ENCODE measurements around the gene ARHGEF11.
"Not testable (repeated sequence)": the region's sequence is repeated elsewhere in the genome, so short reads cannot be mapped to it uniquely, and the experiment has no call there.

The ARHGEF11 gene

GRCh38 chr1:156926695-156927094 is 118.8 kb downstream of the ARHGEF11 start:
- not testable (repeated sequence) for DNase-seq

- DNase-seq: peak; percentile 62 to 73
These were observed 119.4 kb downstream of the ARHGEF11 start for GRCh38 chr1:156926175-156926574.

- no peak for DNase-seq
These were observed 120.2 kb downstream of the ARHGEF11 start for GRCh38 chr1:156925154-156926010.

GRCh38 chr1:156924478-156925153 is 120.9 kb downstream of the ARHGEF11 start:
- no peak for DNase-seq

- no peak for DNase-seq
These were observed 121.7 kb downstream of the ARHGEF11 start for GRCh38 chr1:156923670-156924477.

- DNase-seq: no peak
These were observed 122.4 kb downstream of the ARHGEF11 start for GRCh38 chr1:156922986-156923669.

GRCh38 chr1:156921053-156921529 is 124.5 kb downstream of the ARHGEF11 start:
- DNase-seq: no peak

- DNase-seq: peak; percentile 89
These were observed 125.1 kb downstream of the ARHGEF11 start, which contains the start of gene LRRC71 for GRCh38 chr1:156920233-156921052. Gene LRRC71, plus strand, starts transcription at chr1:156920632. Its CDS starts 172 bp downstream, at chr1:156920804.

GRCh38 chr1:156914440-156914856 is 131.1 kb downstream of the ARHGEF11 start:
- no peak for DNase-seq

GRCh38 chr1:156913809-156914387 is 131.6 kb downstream of the ARHGEF11 start:
- DNase-seq: no peak

- DNase-seq: no peak
These were observed 132.4 kb downstream of the ARHGEF11 start for GRCh38 chr1:156912861-156913808.

GRCh38 chr1:156912310-156912709 is 133.2 kb downstream of the ARHGEF11 start:
- no peak for DNase-seq

- no peak for DNase-seq
These were observed 133.8 kb downstream of the ARHGEF11 start for GRCh38 chr1:156911577-156912298.

GRCh38 chr1:156910309-156910782 is 135.2 kb downstream of the ARHGEF11 start:
- peak; percentile 68 to 77 for DNase-seq

GRCh38 chr1:156909671-156910070 is 135.9 kb downstream of the ARHGEF11 start:
- no peak for DNase-seq

- no peak for DNase-seq
These were observed 136.6 kb downstream of the ARHGEF11 start for GRCh38 chr1:156908955-156909354.

- no peak for DNase-seq
These were observed 137.0 kb downstream of the ARHGEF11 start for GRCh38 chr1:156908541-156908940.

GRCh38 chr1:156906206-156906906 is 139.2 kb downstream of the ARHGEF11 start:
- no peak for DNase-seq

All from activated T-cell treated with anti-CD3 and anti-CD28 coated beads, Interleukin-2, amount 50 U/mL, for 48 hours (primary cell).